Subcutaneous adipose tissue (tissue), 4 donors: ENCODE data around the gene PDLIM7. TPM values are rescaled to one million over a fixed set of nuclear protein-coding genes. Genes with fewer than 3 reads are reported as not detected.

Experiments used
- CTCF ChIP-seq: fragments of 450-650 bp; IDR thresholded peaks from one replicate; pipeline ENCODE4 v1.5.1; 2016; ENCODE audit warnings: low read depth, mild to moderate bottlenecking, control low read depth, antibody characterized with exemption, moderate library complexity
- total RNA-seq, 4 donors: library from RNA; depleted of rRNA; stranded (reverse); fragments of >200 nt; gene quantifications; one replicate each; pipeline ENCODE4 v1.1.0, GENCODE V29; 2016

Gene PDLIM7
- total RNA-seq, 4 donors from 2014 or later = 11.2 to 43.1 (median 16.6) TPM

GRCh38 chr5:177528631-177529030, 31.2 kb upstream of the PDLIM7 start:
- no peak for TF ChIP-seq CTCF

DNA sequence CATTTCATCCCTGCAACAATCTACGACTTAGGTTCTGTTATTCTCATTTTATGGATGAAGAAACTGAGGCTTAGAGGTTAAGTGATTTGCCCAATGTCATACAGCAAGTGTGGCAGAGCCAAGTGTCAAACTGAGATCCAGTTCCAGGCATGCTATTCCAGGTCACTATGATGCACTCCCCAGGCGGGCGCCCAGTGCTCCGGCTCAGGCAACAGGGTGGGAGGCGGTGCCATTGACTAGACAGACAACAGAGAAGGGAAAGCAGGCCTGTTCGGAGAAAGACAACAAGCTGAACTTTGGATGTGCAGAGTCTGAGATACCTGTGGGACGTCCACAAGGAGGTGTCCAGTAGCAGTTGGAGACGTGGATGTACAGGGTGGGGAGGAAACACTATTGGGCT, 30.2 kb upstream of the PDLIM7 start:
- TF ChIP-seq CTCF = no peak

DNA sequence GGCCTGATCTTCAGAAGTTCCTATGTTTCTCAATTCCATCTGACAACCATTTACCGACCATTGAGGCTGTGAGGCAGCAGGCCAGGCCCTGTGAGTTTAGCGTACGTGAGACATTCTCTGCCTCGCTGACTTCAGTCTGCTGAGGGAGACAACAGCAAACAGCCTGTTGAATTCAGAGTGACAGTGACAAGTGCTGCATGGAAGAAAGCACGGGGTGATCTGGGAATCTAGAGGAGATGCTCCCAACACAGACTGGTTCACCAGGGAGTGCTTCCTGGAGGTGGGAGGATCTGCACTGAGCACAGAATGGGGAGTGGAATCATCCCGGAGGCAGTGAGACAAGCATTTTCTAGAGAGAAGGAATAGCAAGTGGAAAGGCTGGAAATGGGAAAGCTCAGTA, 29.4 kb upstream of the PDLIM7 start:
- no peak for TF ChIP-seq CTCF

DNA sequence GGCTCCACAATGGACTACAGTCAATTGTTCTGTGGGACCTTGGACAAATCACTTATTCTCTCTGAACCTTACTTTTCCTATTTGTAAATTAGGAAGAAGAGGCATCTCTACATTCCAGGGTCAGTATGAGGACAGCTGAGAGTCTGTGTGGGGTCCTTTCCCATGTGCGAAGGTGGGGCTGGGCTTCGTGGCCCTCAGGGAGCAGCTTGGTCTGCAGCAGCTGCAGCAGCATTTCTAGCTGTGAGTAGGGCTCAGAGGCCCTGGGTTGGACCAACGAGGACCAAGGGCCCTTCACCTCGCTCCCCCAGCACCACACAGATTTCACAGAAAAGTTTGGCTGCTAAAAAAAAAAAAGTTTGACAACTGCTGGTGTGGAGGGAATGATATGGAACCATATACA, 28.8 kb upstream of the PDLIM7 start:
- TF ChIP-seq CTCF = no peak

- no peak for TF ChIP-seq CTCF
Observed at GRCh38 chr5:177524941-177525655, 27.7 kb upstream of the PDLIM7 start.

DNA sequence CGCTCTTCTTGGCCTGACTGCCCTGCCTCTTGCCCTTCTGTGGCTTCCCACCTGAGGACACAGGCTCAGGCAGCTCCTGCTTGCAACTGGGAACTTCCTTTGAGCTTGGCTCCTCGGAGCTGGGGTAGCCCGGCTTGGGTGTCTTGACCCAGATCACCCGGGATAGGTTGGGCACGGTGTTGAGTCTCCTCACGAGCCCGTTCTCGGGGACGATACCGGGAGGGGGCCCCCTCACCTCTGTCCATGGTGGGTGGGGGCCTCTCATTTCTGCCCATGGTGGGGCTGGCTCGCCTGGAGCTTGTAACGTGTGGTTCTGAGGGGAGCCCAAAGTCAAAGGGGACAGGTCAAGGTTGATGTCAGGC, 27.1 kb upstream of the PDLIM7 start:
- TF ChIP-seq CTCF = no peak

GRCh38 chr5:177523711-177524538, 26.5 kb upstream of the PDLIM7 start:
- no peak for TF ChIP-seq CTCF
